HG03439 (cell line): Measurements from ENCODE around the gene OR10G3.
"Not testable (repeated sequence)": the region's sequence is repeated elsewhere in the genome, so short reads cannot be mapped to it uniquely, and the experiment has no call there.

Experiments used
- ATAC-seq: cut with Tn5 transposase; IDR thresholded peaks from one replicate; pipeline ENCODE4 v1.9.1; 2021; ENCODE audit warnings: mild to moderate bottlenecking, moderate library complexity; ENCODE audit not compliant: unreplicated experiment

OR10G3 gene

DNA sequence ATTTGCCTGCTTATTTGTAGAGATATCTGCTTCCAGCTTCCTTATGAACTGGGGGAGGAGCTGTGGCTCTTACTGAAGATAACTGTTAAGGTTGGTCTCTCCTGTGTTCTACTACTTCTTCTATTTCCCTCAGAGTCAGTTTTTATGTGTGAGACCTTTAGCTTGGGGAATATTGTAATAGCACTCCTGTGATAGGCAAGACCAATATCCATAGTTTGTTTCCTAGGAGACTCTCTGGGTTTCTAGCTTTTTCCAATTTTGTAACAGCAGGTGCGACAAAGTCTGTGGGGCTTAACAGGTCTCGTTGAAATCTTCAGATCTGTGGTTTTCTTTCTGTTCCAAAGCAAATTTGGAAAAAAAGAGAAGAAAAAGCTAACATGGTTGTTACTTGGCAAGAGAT lies at the start of gene OR10G3:
TSS of gene OR10G3 (minus strand) at position 101 of the 400 bp plus-strand sequence. CDS start 9,332 bp downstream, outside the sequence.
- no peak for ATAC-seq

DNA sequence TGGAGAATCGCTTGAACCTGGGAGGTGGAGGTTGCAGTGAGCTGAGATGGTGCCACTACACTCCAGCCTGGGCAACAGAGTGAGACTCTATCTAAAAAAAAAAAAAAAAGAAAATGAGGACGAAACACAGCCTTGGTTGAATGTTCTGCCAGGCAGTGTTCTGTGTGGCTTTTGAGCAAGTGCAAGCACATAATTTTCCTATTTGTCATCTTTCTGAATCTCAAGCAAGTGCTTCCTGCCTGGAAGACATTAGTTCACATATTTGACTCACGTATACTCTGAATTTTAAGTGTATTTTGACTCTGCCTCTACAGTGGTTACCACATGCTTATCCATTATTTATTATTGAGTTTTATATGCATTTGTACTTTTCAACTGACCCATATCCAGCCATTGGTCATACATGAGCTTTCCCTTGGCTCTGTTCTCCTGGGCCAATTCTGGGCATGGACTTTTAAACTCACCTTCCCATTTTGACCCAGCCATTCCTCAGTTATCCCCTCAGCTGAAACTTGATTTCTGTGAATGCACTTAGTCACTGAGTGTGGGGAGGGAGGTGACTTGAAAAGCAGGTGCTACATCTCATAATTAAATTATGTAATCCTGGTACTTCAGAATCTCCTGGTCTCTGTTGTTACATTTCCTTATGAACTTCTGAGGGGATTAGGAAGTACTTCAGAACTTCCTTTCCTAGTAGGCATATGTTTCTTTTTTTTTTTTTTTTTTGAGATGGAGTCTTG lies 46.8 kb upstream of the OR10G3 start:
- ATAC-seq: no peak

- no peak for ATAC-seq
Observed at GRCh38 chr14:21617614-21618013, 37.7 kb upstream of the OR10G3 start.

DNA sequence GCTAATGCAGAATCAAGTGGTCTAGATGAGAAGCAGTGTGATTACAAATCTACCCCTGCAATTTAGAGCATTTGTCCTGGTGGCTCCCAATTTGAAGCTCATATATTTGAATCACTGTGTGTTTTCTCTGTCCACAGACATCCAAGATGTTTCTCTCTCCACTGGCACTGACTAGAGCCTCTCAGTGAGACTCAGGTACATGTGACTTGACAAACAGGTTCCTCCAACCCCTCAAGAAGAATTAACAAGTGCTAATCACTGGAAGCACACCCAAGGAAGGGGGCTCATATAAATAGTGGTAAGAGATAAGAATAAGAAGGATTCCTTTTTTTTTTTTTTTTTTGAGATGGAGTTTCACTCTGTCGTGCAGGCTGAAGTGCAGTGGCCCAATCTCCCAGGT lies 34.4 kb upstream of the OR10G3 start:
- no peak for ATAC-seq

DNA sequence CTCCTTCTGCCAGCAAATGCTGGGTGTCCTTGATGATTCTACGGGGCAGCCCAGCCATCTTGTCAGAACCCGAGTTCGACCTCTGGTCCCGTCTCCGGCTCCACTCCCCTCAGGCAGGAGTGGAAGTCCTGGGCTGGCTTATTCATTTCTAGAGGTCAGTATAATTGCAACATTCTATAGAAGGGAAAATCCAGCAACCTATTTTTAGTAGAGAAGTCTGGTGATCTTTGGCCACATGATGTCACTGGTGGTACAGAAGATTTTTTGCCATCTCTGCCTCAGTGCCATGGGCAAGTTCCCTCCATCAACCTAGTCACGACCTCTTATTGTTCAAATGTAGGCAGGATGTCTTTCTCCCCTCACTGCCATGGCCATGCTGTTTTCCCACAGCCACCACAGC lies 32.4 kb upstream of the OR10G3 start:
- no peak for ATAC-seq

- ATAC-seq: not testable (repeated sequence)
Observed at GRCh38 chr14:21602181-21602580, 22.3 kb upstream of the OR10G3 start.

GRCh38 chr14:21589317-21589716 lies 9.4 kb upstream of the OR10G3 start:
- ATAC-seq: no peak

- no peak for ATAC-seq
Observed at GRCh38 chr14:21575661-21576060, 4.2 kb downstream of the OR10G3 start.

DNA sequence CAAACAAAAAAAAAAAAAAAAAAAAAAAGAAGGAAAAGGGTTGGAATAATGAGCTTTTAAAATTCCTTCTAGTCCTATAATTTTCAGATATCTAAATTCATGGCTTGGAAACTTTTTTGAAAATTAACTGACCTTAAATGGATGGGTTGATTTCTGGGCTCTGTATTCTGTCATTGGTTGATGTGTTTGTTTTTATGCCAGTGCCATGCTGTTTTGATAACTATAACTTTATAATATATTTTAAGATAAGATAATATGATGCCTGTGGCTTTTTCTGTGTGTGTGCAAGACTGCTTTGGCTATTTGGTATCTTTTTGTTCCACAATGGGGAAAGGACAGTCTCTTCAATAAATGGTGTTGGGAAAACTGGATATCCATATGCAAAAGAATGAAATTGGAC lies 7.3 kb downstream of the OR10G3 start:
- ATAC-seq: no peak

GRCh38 chr14:21558703-21559170 lies 21.1 kb downstream of the OR10G3 start:
- no peak for ATAC-seq

DNA sequence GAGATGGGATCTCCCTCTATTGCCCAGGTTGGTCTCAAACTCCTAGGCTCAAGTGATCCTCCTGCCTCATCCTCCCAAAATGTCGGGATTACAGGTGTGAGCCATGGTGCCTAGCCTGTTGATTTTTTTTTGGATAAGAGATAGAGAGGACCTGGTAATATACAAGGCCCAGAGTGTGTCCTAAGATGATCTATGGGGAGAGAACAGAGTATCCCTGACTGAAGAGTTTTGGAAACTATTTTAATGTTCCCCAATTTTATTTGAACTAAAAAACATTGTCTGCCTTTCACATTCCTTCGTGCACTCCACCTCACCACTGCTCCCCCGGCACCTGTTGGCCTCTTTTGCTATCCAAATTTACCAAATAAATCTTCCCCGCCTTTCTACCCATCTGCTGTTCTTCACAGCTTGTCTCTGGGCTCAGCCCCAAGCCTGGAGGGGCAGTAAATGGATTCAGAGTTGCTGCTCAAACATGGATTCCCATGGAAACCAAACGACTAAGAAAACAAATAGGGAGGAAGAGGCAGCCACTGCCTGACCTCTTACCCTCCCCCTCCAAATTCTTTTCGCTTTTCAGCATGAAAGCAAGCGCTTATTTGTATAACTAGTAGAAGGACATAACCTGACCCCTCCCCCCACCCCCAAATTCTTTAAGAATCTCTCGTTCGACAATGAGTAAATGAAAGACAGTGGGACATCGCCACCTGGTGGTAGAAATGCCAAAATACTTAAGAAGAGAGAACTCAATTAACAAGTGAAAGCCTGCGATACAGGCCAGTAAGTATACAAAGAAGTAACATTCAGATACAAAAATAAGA lies 22.6 kb downstream of the OR10G3 start:
- no peak for ATAC-seq

- no peak for ATAC-seq
Observed at GRCh38 chr14:21556378-21557083, 23.3 kb downstream of the OR10G3 start.

- ATAC-seq: no peak
Observed at GRCh38 chr14:21553266-21553665, 26.6 kb downstream of the OR10G3 start.

GRCh38 chr14:21544588-21544987 lies 35.3 kb downstream of the OR10G3 start:
- not testable (repeated sequence) for ATAC-seq

DNA sequence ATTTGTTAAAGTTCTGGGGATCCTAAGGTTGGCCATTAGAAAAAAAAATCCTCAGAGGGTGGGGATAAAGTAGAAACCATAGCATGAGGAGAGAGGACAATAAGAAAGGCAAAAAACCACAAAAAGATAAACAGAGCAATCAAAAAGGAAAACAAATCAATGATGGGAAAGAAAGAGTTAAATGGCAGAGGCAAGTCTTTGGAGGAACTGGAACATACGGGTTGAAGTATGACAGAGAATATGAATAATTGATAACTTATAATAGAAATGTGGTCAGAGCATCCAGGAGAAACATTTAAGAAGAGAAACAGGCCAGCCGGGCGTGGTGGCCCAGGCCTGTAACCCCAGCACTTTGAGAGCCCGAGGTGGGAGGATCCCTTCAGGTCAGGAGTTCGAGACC lies 35.9 kb downstream of the OR10G3 start:
- ATAC-seq: no peak

DNA sequence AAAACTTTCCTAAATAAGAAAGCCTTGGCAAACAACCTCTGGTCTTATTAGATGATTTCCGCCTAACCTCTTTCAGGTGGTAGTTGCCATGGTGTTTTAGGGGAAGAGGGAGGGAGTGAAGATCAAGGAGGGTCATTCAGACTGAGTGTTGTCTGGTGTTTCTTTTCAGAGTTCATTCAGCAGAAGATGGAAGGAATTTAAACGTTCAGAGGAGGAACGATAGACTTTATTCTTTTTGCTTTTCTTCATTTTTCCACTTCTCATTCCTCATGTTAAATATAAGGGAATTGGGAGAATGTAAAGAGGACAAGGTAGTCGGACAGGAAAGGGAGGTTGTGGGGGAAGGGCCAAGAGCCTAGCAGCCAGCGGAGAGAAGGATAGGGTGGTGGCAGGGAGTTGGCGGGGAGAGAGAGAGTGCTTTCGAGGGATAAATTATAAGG lies 36.3 kb downstream of the OR10G3 start:
- ATAC-seq: no peak

GRCh38 chr14:21541413-21542074 lies 38.3 kb downstream of the OR10G3 start:
- no peak for ATAC-seq

GRCh38 chr14:21539189-21539940 lies 40.5 kb downstream of the OR10G3 start:
- ATAC-seq: no peak

GRCh38 chr14:21537090-21537424 lies 42.8 kb downstream of the OR10G3 start:
- no peak for ATAC-seq

DNA sequence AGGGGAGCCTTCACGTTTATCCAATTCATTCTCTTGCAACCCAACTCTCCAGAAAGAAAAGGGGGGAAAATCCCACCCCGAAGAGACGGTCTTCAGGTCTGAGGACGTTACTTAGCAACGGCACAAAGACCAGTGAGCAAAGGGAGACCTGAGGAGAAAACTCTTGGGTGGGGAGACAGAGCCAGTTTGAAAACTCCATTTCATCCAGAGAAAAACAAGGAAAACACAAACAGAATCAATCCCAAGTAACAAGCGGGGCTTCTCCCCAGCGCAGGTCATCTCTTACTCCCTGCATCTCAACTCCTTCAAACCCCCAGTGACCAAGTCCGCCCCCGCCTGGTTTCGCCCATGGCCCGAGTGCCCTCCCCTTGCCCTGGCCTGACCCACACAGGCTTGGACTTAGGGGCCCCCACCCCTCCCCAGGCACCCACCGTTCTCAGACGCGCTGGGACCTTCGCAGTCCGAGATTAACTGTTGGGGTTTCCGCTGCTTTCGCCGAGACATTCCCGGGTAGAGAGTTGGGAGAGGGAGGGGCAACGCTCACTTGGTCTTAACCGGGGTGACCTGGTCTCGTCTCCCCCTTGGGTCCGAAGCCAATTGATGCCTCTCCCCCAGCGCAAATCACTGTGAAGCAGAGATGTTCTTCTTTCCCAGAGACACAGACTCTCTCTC lies 43.3 kb downstream of the OR10G3 start:
- ATAC-seq: no peak
